ENCODE measurements around the gene CC2D1A. TPM values are rescaled to one million over a fixed set of nuclear protein-coding genes. Genes with fewer than 3 reads are reported as not detected.

CC2D1A gene
- polyA plus RNA-seq, 1 experiment = 5.1 TPM

- TF ChIP-seq CTCF (IDR thresholded peaks at IDR 0.05; ENCODE audit: low read depth, low read length) = no peak
- H3K27me3 ChIP-seq (ENCODE audit: control insufficient read depth, insufficient read depth, low read length) = no peaks in the 10 kb centered on the region
- H3K27ac ChIP-seq (ENCODE audit: low read depth, low read length) = no peak overlapping the region
- ChIA-PET POLR2A (interaction anchor here (0.7 to 1.8 kb wide), 4 partner anchors 10 to 174 kb away, joined by 3 to 14 read pairs (median 3); partner anchors contain the start of genes ASF1B, DCAF15 and RFX1), CTCF (no interaction called here)
- H3K4me3 ChIP-seq (ENCODE audit: low read depth, low read length) = peak overlapping the region; percentile 7; the same call in 1 of the 2 replicates
- H3K9me3 ChIP-seq (ENCODE audit: control insufficient read depth, insufficient read depth, low read length) = no peaks in the 10 kb centered on the region; the same call in 1 of the 2 replicates
- DNase-seq (ENCODE audit: low read depth, low spot score) = no peak
Observed at GRCh38 chr19:13962699-13963602, 57.0 kb downstream of the CC2D1A start.

GRCh38 chr19:13963603-13964105 is 57.7 kb downstream of the CC2D1A start:
- Histone ChIP-seq H3K9me3 (ENCODE audit: control insufficient read depth, insufficient read depth, low read length) (no peaks in the 10 kb centered on the region; the same call in 1 of the 2 replicates), H3K27ac (ENCODE audit: low read depth, low read length) (no peak overlapping the region), H3K27me3 (ENCODE audit: control insufficient read depth, insufficient read depth, low read length) (no peaks in the 10 kb centered on the region), H3K4me3 (ENCODE audit: low read depth, low read length) (no peak overlapping the region)
- ChIA-PET POLR2A (interaction anchor here (0.7 to 1.8 kb wide), 3 partner anchors 11 to 173 kb away, joined by 3 to 14 read pairs (median 3); partner anchors contain the start of genes ASF1B, DCAF15 and RFX1), CTCF (no interaction called here)
- no peak for TF ChIP-seq CTCF (IDR thresholded peaks at IDR 0.05; ENCODE audit: low read depth, low read length)
- DNase-seq (ENCODE audit: low read depth, low spot score) = no peak

GRCh38 chr19:13964776-13965175 is 58.8 kb downstream of the CC2D1A start:
- no peak overlapping the region for H3K27ac ChIP-seq (ENCODE audit: low read depth, low read length)
- no peak for TF ChIP-seq CTCF (IDR thresholded peaks at IDR 0.05; ENCODE audit: low read depth, low read length)
- POLR2A ChIA-PET = no interaction called here
- H3K4me3 ChIP-seq (ENCODE audit: low read depth, low read length) = no peak overlapping the region
- no peak for DNase-seq (ENCODE audit: low read depth, low spot score)
- H3K9me3 ChIP-seq (ENCODE audit: control insufficient read depth, insufficient read depth, low read length) = no peaks in the 10 kb centered on the region; the same call in 1 of the 2 replicates
- H3K27me3 ChIP-seq (ENCODE audit: control insufficient read depth, insufficient read depth, low read length) = no peaks in the 10 kb centered on the region
- CTCF ChIA-PET = no interaction called here

GRCh38 chr19:13965377-13965896 is 59.4 kb downstream of the CC2D1A start:
- CTCF ChIA-PET = no interaction called here
- no peaks in the 10 kb centered on the region; the same call in 1 of the 2 replicates for H3K9me3 ChIP-seq (ENCODE audit: control insufficient read depth, insufficient read depth, low read length)

More at GRCh38 chr19:13965377-13965896, 59.4 kb downstream of the CC2D1A start:
- Histone ChIP-seq H3K27me3 (ENCODE audit: control insufficient read depth, insufficient read depth, low read length) (no peaks in the 10 kb centered on the region), H3K4me3 (ENCODE audit: low read depth, low read length) (no peak overlapping the region), H3K27ac (ENCODE audit: low read depth, low read length) (no peak overlapping the region)
- TF ChIP-seq CTCF (IDR thresholded peaks at IDR 0.05; ENCODE audit: low read depth, low read length) = no peak
- DNase-seq (ENCODE audit: low read depth, low spot score) = no peak
- POLR2A ChIA-PET = no interaction called here
